Transverse colon (tissue), 4 donors: Measurements from ENCODE around the gene VIM. TPM values are rescaled to one million over a fixed set of nuclear protein-coding genes. Genes with fewer than 3 reads are reported as not detected.
A peak's percentile ranks its signal among the peaks of the same experiment; 100 is the strongest.

ENCODE experiments used
- DNase-seq: peaks from one replicate; pipeline ENCODE4 v3.0.0-alpha.2; 2019
- H3K27ac ChIP-seq, 4 donors: fragments of 200-600 bp; sonication (generic); 2 replicates each; pipeline ENCODE4 v1.5.1; 2016 to 2018; ENCODE audit warnings: inconsistent platforms in 4 of 4
- H3K27me3 ChIP-seq: fragments of 200-600 bp; sonication (generic); 2 replicates; pipeline ENCODE4 v1.5.1; 2017; ENCODE audit warnings: inconsistent platforms
- H3K36me3 ChIP-seq, 4 donors: fragments of 200-600 bp; sonication (generic); 2 replicates each; pipeline ENCODE4 v1.5.1; 2017 to 2019; ENCODE audit warnings: inconsistent platforms in 4 of 4
- H3K4me1 ChIP-seq, 4 donors: fragments of 200-600 bp; sonication (generic); 2 replicates each; pipeline ENCODE4 v1.5.1; 2017 to 2020; ENCODE audit warnings: inconsistent platforms in 4 of 4
- H3K4me3 ChIP-seq, 4 donors: fragments of 200-600 bp; sonication (generic); 1 replicate in 1 of 4; 2 replicates in 3 of 4; pipeline versions ENCODE4 v1.5.1 to v1.6.1; 2017 to 2019; ENCODE audit warnings: inconsistent platforms in 4 of 4
- H3K9me3 ChIP-seq, 2 donors: fragments of 200-600 bp; sonication (generic); 2 replicates each; pipeline ENCODE4 v1.5.1; 2017 to 2019; ENCODE audit warnings: inconsistent platforms in 2 of 2
- EP300 ChIP-seq: sonication (generic); formaldehyde crosslinking; IDR thresholded peaks from one replicate; pipeline ENCODE4 v1.6.1; 2017; ENCODE audit warnings: antibody characterized with exemption, low read depth
- POLR2A ChIP-seq: fragments of 450-650 bp; IDR thresholded peaks from one replicate; pipeline ENCODE4 v1.6.1; 2016; ENCODE audit warnings: antibody characterized with exemption, mild to moderate bottlenecking, moderate library complexity
- POLR2AphosphoS5 ChIP-seq, 3 donors: sonication (generic); formaldehyde crosslinking; IDR thresholded peaks; one replicate each; pipeline ENCODE4 v1.6.1; 2016; ENCODE audit warnings: antibody characterized with exemption in 3 of 3
- WGBS, 2 donors: methylation state at CpG; one replicate each; pipeline ENCODE4 v1.1.5; 2018; ENCODE audit warnings: low coverage in 1 of 2; 5-methylcytosine and 5-hydroxymethylcytosine counted together
- in situ Hi-C, 4 donors: fragments of 200-750 bp; cut with MboI; loops; one replicate each; pipeline versions ENCODE4 v1.15.0 to v1.15.1; 2017; ENCODE audit warnings: low sequenced_read_pairs in 3 of 4, low pct_ligation_motif_present in 1 of 4, low pct_unique_long_range_greater_than_20kb in 1 of 4
- intact Hi-C: fragments of 100-400 bp; cut with DNase I; formaldehyde crosslinking; loops from one replicate; pipeline ENCODE4 v1.15.1; 2023; ENCODE audit warnings: low total_unique reads
- total RNA-seq, 4 donors: library from RNA; depleted of rRNA; stranded (reverse); fragments of >200 nt; gene quantifications; one replicate each; pipeline ENCODE4 v1.1.0, GENCODE V29; 2016
- TF ChIP-seq, protein P1 (sequence below), 5 experiments: fragments of 200-600 bp in 3 of 5; fragments of 450-650 bp in 2 of 5; sonication (generic) in 3 of 5; IDR thresholded peaks; 1 replicate in 2 of 5; 2 replicates in 3 of 5; pipeline ENCODE4 v1.5.1; 2016 to 2017; ENCODE audit warnings: antibody characterized with exemption in 5 of 5, inconsistent platforms in 3 of 5, mild to moderate bottlenecking in 2 of 5, moderate library complexity in 1 of 5

VIM gene
- total RNA-seq, 4 donors from 2014 or later: 345 to 1,157 (median 686) TPM

DNA sequence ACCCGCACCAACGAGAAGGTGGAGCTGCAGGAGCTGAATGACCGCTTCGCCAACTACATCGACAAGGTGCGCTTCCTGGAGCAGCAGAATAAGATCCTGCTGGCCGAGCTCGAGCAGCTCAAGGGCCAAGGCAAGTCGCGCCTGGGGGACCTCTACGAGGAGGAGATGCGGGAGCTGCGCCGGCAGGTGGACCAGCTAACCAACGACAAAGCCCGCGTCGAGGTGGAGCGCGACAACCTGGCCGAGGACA lies 1.6 kb downstream of the VIM start:
- TF ChIP-seq POLR2A (no peak), POLR2AphosphoS5 (IDR thresholded peaks at IDR 0.05) (no peak), EP300 (no peak)
- TF ChIP-seq, protein P1, sequence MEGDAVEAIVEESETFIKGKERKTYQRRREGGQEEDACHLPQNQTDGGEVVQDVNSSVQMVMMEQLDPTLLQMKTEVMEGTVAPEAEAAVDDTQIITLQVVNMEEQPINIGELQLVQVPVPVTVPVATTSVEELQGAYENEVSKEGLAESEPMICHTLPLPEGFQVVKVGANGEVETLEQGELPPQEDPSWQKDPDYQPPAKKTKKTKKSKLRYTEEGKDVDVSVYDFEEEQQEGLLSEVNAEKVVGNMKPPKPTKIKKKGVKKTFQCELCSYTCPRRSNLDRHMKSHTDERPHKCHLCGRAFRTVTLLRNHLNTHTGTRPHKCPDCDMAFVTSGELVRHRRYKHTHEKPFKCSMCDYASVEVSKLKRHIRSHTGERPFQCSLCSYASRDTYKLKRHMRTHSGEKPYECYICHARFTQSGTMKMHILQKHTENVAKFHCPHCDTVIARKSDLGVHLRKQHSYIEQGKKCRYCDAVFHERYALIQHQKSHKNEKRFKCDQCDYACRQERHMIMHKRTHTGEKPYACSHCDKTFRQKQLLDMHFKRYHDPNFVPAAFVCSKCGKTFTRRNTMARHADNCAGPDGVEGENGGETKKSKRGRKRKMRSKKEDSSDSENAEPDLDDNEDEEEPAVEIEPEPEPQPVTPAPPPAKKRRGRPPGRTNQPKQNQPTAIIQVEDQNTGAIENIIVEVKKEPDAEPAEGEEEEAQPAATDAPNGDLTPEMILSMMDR (IDR thresholded peaks at IDR 0.05): no peak
- in situ Hi-C loops: no loop called here
- Histone ChIP-seq H3K27ac (peak overlapping the region; percentile 92 to 99 (median 96)), H3K36me3 (peaks cover 0 to 21% (median 7%) of the 10 kb centered on the region in 4 donors), H3K4me1 (peaks cover 10 to 73% (median 44%) of the 10 kb centered on the region in 4 donors), H3K9me3 (no peaks in the 10 kb centered on the region), H3K27me3 (peaks cover 21% of the 10 kb centered on the region), H3K4me3 (peak overlapping the region; percentile 54 to 69 (median 58))
- DNase-seq: no peak
- intact Hi-C loops: loop anchor here (2.0 kb wide), 1 partner anchor 29 kb away; the partner anchor contains the start of gene TRDMT1
- WGBS, 2 donors: 1% methylated on average over 21 of the region's 21 CpGs; no CpG with 5 or more reads in 1 of the 2 donors

DNA sequence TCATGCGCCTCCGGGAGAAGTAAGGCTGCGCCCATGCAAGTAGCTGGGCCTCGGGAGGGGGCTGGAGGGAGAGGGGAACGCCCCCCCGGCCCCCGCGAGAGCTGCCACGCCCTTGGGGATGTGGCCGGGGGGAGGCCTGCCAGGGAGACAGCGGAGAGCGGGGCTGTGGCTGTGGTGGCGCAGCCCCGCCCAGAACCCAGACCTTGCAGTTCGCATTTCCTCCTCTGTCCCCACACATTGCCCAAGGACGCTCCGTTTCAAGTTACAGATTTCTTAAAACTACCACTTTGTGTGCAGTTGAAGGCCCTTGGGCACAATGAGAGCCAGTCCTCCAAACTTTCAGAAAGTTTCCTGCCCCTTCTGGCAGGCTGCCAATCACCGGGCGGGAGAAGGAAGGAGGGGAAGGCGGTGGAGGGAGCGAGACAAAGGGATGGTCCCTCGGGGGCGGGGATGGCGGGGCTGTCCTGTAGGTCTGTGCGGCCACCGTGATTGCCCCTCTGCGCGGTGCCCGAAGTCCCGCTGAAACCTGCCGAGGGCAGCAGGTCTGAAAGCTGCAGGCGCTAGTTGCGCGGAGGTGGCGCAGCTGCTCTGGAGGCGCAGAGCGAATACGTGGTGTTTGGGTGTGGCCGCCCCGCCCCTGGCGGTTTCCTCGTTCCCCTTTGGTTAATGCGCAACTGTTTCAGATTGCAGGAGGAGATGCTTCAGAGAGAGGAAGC lies 2.1 kb downstream of the VIM start:
- intact Hi-C loops: loop anchor here (2.0 kb wide), 1 partner anchor 29 kb away; the partner anchor contains the start of gene TRDMT1
- H3K4me1 ChIP-seq: peaks cover 10 to 77% (median 44%) of the 10 kb centered on the region in 4 donors
- DNase-seq: peak; percentile 93
- peak overlapping the region; percentile 54 to 69 (median 58) for H3K4me3 ChIP-seq
- H3K27me3 ChIP-seq: peaks cover 21% of the 10 kb centered on the region
- TF ChIP-seq EP300: no peak
- TF ChIP-seq, protein P1 (IDR thresholded peaks at IDR 0.05): peak in 2 of 5 experiments; percentile 9 to 43
- TF ChIP-seq POLR2AphosphoS5 (IDR thresholded peaks at IDR 0.05): peak; percentile 70 to 85 (median 85)
- TF ChIP-seq POLR2A: peak; percentile 75
- H3K27ac ChIP-seq: peak overlapping the region; percentile 92 to 99 (median 96)
- 1% methylated on average over 34 of the region's 43 CpGs; no CpG with 5 or more reads in 1 of the 2 donors for WGBS, 2 donors
- in situ Hi-C loops: no loop called here
- H3K36me3 ChIP-seq: peaks cover 0 to 26% (median 10%) of the 10 kb centered on the region in 4 donors
- H3K9me3 ChIP-seq: no peaks in the 10 kb centered on the region

- 57 to 64% methylated on average over 1 of the region's 1 CpG for WGBS, 2 donors
- in situ Hi-C loops (no loop called here), intact Hi-C loops (no loop called here)
- Histone ChIP-seq H3K27me3 (peaks cover 20% of the 10 kb centered on the region), H3K36me3 (peaks cover 0 to 43% (median 15%) of the 10 kb centered on the region in 4 donors), H3K9me3 (no peaks in the 10 kb centered on the region), H3K27ac (peak overlapping the region; percentile 92 to 99 (median 96)), H3K4me3 (peak overlapping the region in 2 of 4 donors; percentile 59 to 69), H3K4me1 (peaks cover 10 to 77% (median 44%) of the 10 kb centered on the region in 4 donors)
- TF ChIP-seq POLR2A (no peak), EP300 (no peak), POLR2AphosphoS5 (IDR thresholded peaks at IDR 0.05) (no peak)
- TF ChIP-seq, protein P1 (IDR thresholded peaks at IDR 0.05): no peak
- no peak for DNase-seq
Observed at GRCh38 chr10:17231788-17232187, 3.7 kb downstream of the VIM start.

DNA sequence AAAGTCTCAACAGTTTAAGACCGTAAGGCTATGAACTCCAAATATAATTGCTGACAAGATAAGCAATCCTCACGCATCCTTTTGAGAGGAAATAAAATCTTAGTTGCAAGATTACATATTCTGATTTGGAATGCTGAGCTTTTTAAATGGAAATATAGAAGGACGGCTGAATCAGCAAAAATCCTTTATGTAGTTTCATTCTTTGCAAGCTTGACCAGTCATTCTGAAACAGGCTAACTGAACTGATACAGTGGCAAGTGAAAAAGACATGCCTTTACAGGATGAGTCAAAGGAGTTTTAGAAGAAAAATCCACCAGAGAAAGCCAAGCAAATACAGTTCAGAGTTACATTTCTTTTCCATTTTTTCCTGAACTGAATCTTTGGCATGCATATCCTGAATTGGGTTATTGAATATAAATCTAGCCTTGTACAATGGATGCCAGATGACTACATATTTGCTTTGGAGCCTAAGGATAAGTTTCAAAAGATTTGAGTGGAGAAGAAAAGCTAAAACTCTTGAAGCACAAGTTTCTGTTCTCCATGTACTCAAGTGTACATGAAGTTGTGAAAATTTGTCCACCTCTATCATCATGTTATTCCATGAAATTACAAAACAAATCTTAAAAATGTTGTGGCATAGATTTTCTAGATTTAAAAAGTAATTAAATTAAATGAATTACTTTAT lies 4.4 kb downstream of the VIM start:
- peaks cover 0 to 49% (median 15%) of the 10 kb centered on the region in 4 donors for H3K36me3 ChIP-seq
- WGBS, 2 donors: 23 to 42% methylated on average over 3 of the region's 3 CpGs
- intact Hi-C loops (no loop called here), in situ Hi-C loops (no loop called here)
- no peaks in the 10 kb centered on the region for H3K9me3 ChIP-seq
- H3K27ac ChIP-seq: peak overlapping the region; percentile 92 to 99 (median 96)
- H3K4me1 ChIP-seq: peaks cover 6 to 71% (median 44%) of the 10 kb centered on the region in 4 donors
- peak overlapping the region in 1 of 4 donors; percentile 59 for H3K4me3 ChIP-seq
- no peak for DNase-seq
- TF ChIP-seq POLR2AphosphoS5 (IDR thresholded peaks at IDR 0.05): no peak
- TF ChIP-seq POLR2A: no peak
- TF ChIP-seq EP300: no peak
- TF ChIP-seq, protein P1 (IDR thresholded peaks at IDR 0.05): no peak
- peaks cover 15% of the 10 kb centered on the region for H3K27me3 ChIP-seq
